SKM-1 treated with dmso at 0.1 percent for 144 hours (cell line): ENCODE results near the gene PDYN.

ENCODE experiments used
- DNase-seq: peaks from one replicate; lab custom pipeline; 2025; ENCODE audit not compliant: unreplicated experiment; lab: John Stamatoyannopoulos, UW

The PDYN gene

DNA sequence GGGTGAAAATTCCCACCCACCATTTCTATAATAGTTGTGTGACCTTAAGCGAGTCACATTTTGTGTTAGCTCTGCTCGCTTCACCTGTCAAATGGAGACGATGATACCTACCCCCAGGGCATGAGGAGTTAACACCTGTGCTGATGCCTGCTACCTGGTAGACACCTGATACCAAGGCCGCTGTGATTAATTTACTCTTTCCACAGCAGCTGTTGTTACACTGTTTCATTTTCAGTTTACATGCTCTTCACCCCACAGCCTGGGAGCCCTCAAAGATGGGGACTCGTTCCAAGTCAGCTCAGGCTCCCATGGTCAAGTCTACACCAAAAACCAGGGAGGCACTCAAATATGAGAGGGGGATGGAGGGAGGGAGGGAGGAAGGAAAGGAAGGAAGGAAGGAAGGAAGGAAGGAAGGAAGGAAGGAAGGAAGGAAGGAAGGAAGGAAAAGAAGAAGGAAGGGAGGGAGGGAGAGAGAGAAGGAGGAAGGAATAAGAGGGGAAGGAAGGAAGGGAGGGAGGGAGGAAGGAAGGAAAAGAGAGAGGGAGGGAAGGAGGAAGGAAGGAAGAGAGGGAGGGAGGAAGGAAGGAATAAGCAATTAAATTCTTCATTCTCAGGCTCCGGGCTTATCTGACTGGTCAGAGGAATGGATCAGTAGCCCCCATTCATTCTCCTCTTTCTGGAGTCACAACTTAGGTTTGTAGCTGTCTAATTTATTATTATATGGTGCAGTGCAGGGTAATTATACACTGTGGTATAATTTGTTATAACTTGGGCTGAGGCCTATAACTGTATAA is 40.9 kb downstream of the PDYN start:
- DNase-seq, result no peak

- DNase-seq, result no peak
These were observed 42.3 kb downstream of the PDYN start for GRCh38 chr20:1951436-1952115.

GRCh38 chr20:1950836-1951235 is 43.0 kb downstream of the PDYN start:
- no peak for DNase-seq

GRCh38 chr20:1949347-1950100 is 44.3 kb downstream of the PDYN start:
- DNase-seq, result no peak

- DNase-seq, result no peak
These were observed 46.4 kb downstream of the PDYN start for GRCh38 chr20:1947535-1947846.

- DNase-seq, result peak; percentile 79
These were observed 46.9 kb downstream of the PDYN start for GRCh38 chr20:1946762-1947534.

DNA sequence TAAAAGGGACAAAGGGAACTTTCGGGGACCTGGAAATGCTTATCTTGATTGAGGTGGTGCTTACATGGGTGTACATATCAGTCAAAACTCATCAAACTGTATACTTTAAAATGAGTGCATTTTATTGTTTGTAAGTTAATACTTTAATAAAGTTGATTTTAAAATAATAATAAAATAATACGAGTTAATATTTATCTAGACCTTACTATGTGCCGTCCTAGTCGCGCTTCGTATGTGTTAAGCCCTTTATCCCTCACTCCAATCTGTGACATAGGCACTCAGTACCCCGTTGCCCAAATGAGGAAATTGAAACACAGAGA is 47.5 kb downstream of the PDYN start:
- no peak for DNase-seq

DNA sequence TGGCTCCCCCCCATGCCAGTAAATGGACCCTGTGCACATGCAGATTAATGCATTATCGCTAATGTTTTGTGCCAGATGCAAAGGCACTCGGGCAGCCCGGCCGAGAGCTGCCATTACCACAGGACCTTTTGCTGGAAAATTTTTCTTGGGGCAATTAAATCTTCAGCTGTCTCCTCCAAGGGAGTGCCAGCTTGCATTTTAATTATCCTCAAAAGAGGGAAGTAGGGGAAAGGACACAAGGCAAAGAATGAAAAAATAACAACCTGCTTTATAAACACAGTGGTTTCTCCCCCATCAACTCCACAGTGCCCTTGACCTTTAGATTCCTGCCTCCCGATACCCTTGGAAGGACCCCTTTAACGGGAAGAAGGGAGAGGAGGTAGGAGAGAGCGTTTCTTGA is 48.2 kb downstream of the PDYN start:
- DNase-seq, result peak; percentile 43

DNA sequence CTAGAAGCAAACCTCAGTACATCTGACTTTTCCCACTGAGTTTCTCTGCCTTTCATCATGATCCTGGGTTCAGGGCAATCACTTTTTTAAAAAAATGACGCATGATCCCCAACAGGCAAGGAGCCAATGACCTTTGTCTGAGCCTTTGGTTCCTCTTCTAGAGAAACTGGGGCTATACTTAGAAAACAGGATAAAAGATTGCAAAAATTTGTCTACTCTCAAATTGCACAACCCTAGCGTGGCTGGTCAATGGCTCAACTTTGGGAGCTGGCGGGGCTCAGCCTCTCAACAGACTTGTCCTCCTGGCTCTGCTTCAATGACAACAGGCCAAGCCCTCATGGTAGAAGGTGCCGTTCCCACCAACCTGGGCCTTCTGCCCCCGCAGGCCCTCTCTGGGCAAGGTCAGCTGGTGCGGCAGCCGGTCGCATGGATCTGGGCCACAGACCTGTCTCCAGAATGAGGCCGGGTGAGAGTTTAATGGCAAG is 48.7 kb downstream of the PDYN start:
- DNase-seq, result peak; percentile 90

- no peak for DNase-seq
These were observed 49.3 kb downstream of the PDYN start for GRCh38 chr20:1944345-1945091.

DNA sequence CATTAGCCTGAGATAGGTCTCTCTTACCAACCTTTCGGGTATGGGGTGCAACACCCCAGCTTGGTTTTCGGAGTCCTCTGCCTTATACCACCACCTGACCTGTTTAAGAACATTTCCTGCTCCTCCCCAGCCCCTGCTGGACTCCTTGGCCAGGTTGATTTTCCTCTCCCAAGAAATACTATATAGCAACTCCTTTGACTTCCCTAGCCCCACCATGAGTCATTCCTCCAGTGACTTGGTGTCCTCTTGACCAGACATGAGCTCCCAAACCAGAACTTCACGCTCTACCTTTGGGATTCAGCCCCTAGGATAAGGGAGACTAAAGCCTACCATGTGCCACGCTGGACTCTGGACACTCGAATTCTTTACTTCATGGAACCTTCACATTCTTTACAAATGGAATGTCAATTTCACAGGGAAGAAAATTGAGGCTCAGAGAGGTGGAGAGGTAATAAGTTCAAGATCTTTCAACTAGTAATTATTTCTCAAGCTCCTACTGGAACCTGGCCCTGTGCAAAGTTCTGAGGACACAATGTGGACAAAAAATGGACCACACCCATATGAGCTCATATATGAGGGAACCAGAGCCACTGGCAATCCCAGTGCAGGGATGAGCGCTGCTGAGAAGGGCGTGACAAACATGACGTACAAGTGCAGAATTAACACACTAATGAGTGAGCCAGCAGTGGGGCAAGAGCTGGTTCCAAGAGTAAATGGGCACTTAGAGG is 50.4 kb downstream of the PDYN start:
- no peak for DNase-seq

DNA sequence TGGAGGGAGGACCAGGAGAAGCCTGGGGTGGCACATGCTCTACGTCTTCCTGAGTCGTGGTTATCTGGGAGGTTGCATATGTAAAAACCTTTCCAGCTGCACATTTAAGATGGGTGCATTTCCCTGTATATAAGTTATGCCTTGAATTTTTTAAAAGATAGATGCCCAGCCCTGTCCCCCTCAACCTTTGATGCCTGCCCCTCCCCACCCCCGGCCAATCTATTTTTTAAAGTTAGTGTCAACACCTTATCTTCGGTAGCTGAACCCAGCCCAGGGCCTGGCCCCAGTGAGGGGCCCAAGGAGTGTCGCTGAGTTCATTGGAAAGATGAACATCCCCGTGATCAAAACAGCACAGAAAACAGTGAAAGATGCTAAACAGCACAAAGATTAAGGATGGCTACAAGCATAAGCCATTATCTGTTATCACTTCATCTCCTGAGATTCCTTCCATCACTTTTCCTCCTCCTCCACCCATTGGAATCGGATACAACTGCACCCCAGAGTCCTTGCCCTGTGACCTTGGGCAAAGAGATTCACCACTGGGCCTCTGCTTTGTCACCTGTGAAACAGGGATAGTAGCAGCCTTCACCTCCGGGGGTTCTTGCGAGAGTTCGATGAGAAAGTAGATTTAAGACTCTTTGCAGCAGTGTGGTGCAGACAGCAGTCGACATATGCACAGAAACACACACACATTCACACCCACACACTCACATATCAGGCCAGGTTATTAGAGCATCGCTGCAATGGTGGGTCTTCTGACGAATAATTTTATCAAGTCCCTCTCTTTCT is 51.2 kb downstream of the PDYN start:
- no peak for DNase-seq

DNA sequence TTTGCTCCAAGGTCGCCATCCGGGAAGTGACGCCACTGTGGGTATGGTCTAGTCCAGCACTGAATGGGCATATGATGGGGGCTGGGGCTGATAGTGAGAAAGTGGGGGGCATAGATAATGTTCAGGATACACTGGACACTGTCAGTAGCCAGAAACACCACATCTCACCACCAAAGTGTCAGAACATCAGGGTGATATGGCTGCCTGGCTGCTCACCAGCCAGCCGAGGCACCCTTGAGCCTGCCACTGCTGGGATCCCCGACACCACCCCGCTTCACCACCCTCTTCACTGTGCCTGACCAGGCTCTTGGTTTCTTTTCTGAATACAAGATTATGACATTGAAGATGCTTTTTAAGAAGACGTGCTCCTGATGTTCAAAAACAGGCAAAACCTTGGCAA is 51.8 kb downstream of the PDYN start:
- DNase-seq, result no peak

GRCh38 chr20:1941226-1941625 is 52.6 kb downstream of the PDYN start:
- no peak for DNase-seq

DNA sequence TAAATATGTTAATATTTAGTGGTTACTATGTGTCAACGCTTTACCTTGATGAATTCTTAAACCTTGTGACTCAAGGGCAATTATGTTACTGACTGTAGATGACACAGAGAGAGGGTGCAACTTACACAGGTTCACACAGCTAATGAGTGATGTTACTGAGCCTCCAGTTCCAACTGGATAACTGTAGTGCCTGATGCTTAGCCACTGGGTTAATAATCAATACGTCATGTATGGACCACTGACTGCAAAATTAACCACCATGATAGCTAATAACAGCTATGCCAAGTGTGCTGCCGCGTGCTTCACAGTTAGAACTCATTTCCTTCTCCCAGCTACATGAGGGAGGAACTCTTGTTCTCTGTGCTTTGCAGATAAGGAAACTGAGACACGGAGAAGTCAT is 53.3 kb downstream of the PDYN start:
- DNase-seq, result no peak

GRCh38 chr20:1939270-1939595 is 54.6 kb downstream of the PDYN start:
- no peak for DNase-seq

- DNase-seq, result no peak
These were observed 55.2 kb downstream of the PDYN start for GRCh38 chr20:1938464-1939269.

GRCh38 chr20:1937316-1937976 is 56.4 kb downstream of the PDYN start:
- DNase-seq, result no peak
